Hematopoietic multipotent progenitor cell treated with erythropoietin and hydrocortisone succinate and interleukin-3 and kit ligand, for 15 days (in vitro differentiated cells): ENCODE measurements around the gene POLR2B.
"Not testable (repeated sequence)": the region's sequence is repeated elsewhere in the genome, so short reads cannot be mapped to it uniquely, and the experiment has no call there.

Experiments
- DNase-seq: peaks from one replicate; pipeline ENCODE4 v3.0.0-alpha.2; 2015; ENCODE audit warnings: low spot score

The POLR2B gene

GRCh38 chr4:57053508-57053907 lies 74.8 kb downstream of the POLR2B start:
- DNase-seq: no peak

GRCh38 chr4:57055886-57056285 lies 77.2 kb downstream of the POLR2B start:
- DNase-seq: no peak

GRCh38 chr4:57059890-57060716 lies 81.4 kb downstream of the POLR2B start:
- no peak for DNase-seq

GRCh38 chr4:57060717-57061067 lies 82.0 kb downstream of the POLR2B start:
- not testable (repeated sequence) for DNase-seq

- no peak for DNase-seq
These were observed 82.7 kb downstream of the POLR2B start for GRCh38 chr4:57061395-57061794.

- no peak for DNase-seq
These were observed 84.8 kb downstream of the POLR2B start for GRCh38 chr4:57063518-57063917.

- no peak for DNase-seq
These were observed 85.4 kb downstream of the POLR2B start for GRCh38 chr4:57064120-57064519.

- no peak for DNase-seq
These were observed 86.4 kb downstream of the POLR2B start for GRCh38 chr4:57064811-57065711.

GRCh38 chr4:57065730-57066482 lies 87.2 kb downstream of the POLR2B start:
- DNase-seq: no peak

- no peak for DNase-seq
These were observed 89.7 kb downstream of the POLR2B start for GRCh38 chr4:57068237-57068981.

GRCh38 chr4:57070461-57070860 lies 91.8 kb downstream of the POLR2B start:
- DNase-seq: no peak

- no peak for DNase-seq
These were observed 92.6 kb downstream of the POLR2B start for GRCh38 chr4:57071326-57071725.

- DNase-seq: no peak
These were observed 94.9 kb downstream of the POLR2B start for GRCh38 chr4:57073559-57073958.

- no peak for DNase-seq
These were observed 96.0 kb downstream of the POLR2B start for GRCh38 chr4:57074744-57075143.

GRCh38 chr4:57075367-57075766 lies 96.7 kb downstream of the POLR2B start:
- DNase-seq: no peak

GRCh38 chr4:57076646-57077045 lies 98.0 kb downstream of the POLR2B start:
- no peak for DNase-seq

- no peak for DNase-seq
These were observed 99.1 kb downstream of the POLR2B start for GRCh38 chr4:57077550-57078343.

- no peak for DNase-seq
These were observed 100.2 kb downstream of the POLR2B start for GRCh38 chr4:57078685-57079521.
